Right hindlimb (tissue), 1 donor: ENCODE data around the gene MDC1.
A peak's percentile ranks its signal among the peaks of the same experiment; 100 is the strongest.

Experiments used
- DNase-seq: peaks from one replicate; pipeline ENCODE4 v3.0.0-alpha.2; 2018

Gene MDC1

GRCh38 chr6:30696432-30696831 lies 20.6 kb downstream of the MDC1 start:
- no peak for DNase-seq

- no peak for DNase-seq
Measured at GRCh38 chr6:30691208-30691847, 25.8 kb downstream of the MDC1 start.

- peak; percentile 93 for DNase-seq
Measured at GRCh38 chr6:30690403-30691207, 26.5 kb downstream of the MDC1 start, which contains the start of gene NRM. Gene NRM, minus strand, starts transcription at chr6:30690984. Its CDS starts 10 bp downstream, at chr6:30690974.

- DNase-seq, result no peak
Measured at GRCh38 chr6:30689985-30690384, 27.1 kb downstream of the MDC1 start.

- no peak for DNase-seq
Measured at GRCh38 chr6:30689022-30689865, 27.8 kb downstream of the MDC1 start.

- no peak for DNase-seq
Measured at GRCh38 chr6:30688569-30688968, 28.5 kb downstream of the MDC1 start.

GRCh38 chr6:30687659-30688431 lies 29.2 kb downstream of the MDC1 start:
- DNase-seq, result no peak

GRCh38 chr6:30686908-30687658 lies 30.0 kb downstream of the MDC1 start:
- peak; percentile 98 for DNase-seq

- DNase-seq, result peak; percentile 91
Measured at GRCh38 chr6:30686009-30686907, 30.8 kb downstream of the MDC1 start, which contains the start of gene PPP1R18. Gene PPP1R18, minus strand, starts transcription at chr6:30686645. Its CDS starts 627 bp downstream, at chr6:30686018.

GRCh38 chr6:30685157-30686008 lies 31.7 kb downstream of the MDC1 start:
- no peak for DNase-seq

- DNase-seq, result peak; percentile 43
Measured at GRCh38 chr6:30684386-30685156, 32.5 kb downstream of the MDC1 start.

- DNase-seq, result no peak
Measured at GRCh38 chr6:30683980-30684338, 33.1 kb downstream of the MDC1 start.

- DNase-seq, result no peak
Measured at GRCh38 chr6:30683183-30683979, 33.7 kb downstream of the MDC1 start.

GRCh38 chr6:30682143-30683117 lies 34.7 kb downstream of the MDC1 start:
- peak; percentile 79 for DNase-seq

GRCh38 chr6:30681766-30682142 lies 35.3 kb downstream of the MDC1 start:
- no peak for DNase-seq

- DNase-seq, result no peak
Measured at GRCh38 chr6:30679765-30680535, 37.1 kb downstream of the MDC1 start.
